Measurements from ENCODE around the gene ERC2.

The ERC2 gene

DNA sequence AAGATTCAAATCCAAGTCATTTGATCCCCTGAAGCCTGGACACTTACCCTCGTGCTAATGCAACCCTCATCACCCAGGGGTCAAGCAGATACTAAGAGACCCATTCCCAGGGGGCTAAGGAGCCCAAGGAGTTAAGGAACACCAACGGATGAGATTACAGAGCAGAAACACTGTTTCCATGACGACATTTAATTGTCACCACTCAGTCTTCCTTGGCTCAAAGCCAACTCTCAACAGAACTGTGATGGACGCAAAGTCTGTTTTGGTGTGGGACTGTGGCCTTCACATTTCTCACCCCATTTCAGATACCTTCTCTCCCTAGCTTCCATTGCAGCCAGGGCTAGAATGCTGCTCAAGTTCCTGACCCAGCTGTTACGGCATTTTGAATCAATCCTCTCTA, 597.7 kb downstream of the ERC2 start:
- no peak overlapping the region for H3K27ac ChIP-seq
- TF ChIP-seq, protein P1, sequence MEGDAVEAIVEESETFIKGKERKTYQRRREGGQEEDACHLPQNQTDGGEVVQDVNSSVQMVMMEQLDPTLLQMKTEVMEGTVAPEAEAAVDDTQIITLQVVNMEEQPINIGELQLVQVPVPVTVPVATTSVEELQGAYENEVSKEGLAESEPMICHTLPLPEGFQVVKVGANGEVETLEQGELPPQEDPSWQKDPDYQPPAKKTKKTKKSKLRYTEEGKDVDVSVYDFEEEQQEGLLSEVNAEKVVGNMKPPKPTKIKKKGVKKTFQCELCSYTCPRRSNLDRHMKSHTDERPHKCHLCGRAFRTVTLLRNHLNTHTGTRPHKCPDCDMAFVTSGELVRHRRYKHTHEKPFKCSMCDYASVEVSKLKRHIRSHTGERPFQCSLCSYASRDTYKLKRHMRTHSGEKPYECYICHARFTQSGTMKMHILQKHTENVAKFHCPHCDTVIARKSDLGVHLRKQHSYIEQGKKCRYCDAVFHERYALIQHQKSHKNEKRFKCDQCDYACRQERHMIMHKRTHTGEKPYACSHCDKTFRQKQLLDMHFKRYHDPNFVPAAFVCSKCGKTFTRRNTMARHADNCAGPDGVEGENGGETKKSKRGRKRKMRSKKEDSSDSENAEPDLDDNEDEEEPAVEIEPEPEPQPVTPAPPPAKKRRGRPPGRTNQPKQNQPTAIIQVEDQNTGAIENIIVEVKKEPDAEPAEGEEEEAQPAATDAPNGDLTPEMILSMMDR (IDR thresholded peaks at IDR 0.05): no peak
- no peak for TF ChIP-seq ZFX (IDR thresholded peaks at IDR 0.05; ENCODE audit: borderline replicate concordance)

DNA sequence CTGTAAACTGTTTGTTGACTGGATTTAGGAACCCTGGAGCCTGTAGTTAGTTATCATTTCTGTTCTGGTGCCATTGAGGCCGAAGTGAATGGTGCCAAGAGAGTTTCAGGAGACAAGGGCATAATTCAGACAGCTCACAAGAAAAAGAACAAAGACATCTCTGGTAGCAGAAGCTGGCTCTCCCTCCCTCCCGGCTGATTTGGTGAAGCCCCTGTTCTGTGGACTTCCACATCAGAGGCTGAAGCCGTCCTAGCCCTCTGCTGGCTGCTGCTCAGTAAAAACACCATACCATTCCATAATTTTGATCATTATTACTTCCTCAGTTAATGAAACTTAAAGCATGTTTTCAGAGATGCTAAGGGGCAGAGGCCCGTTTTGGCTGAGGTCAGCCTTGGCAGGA, 599.9 kb downstream of the ERC2 start:
- H3K27ac ChIP-seq: no peak overlapping the region
- TF ChIP-seq ZFX (IDR thresholded peaks at IDR 0.05; ENCODE audit: borderline replicate concordance): no peak
- TF ChIP-seq, protein P1 (IDR thresholded peaks at IDR 0.05): no peak

DNA sequence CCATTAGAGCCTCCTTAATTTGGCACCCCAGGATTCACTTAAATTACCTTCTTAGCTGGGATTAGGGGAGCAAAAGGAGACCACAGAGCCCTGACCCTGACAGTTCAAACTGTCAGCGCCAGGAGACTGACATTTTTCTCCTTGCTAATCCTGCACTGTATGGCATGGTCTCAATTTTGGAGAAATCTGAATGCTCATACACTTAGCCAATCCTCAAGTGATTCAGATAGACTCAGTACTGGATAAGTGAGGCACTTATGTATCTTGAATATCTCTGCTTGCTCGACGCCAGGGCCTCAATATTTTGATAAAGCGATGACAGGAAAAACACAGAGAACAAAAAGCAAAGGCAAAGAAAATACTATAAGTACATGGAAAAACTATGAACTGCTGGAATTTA, 605.2 kb downstream of the ERC2 start:
- H3K27ac ChIP-seq: no peak overlapping the region
- TF ChIP-seq ZFX (IDR thresholded peaks at IDR 0.05; ENCODE audit: borderline replicate concordance): no peak
- TF ChIP-seq, protein P1 (IDR thresholded peaks at IDR 0.05): no peak

DNA sequence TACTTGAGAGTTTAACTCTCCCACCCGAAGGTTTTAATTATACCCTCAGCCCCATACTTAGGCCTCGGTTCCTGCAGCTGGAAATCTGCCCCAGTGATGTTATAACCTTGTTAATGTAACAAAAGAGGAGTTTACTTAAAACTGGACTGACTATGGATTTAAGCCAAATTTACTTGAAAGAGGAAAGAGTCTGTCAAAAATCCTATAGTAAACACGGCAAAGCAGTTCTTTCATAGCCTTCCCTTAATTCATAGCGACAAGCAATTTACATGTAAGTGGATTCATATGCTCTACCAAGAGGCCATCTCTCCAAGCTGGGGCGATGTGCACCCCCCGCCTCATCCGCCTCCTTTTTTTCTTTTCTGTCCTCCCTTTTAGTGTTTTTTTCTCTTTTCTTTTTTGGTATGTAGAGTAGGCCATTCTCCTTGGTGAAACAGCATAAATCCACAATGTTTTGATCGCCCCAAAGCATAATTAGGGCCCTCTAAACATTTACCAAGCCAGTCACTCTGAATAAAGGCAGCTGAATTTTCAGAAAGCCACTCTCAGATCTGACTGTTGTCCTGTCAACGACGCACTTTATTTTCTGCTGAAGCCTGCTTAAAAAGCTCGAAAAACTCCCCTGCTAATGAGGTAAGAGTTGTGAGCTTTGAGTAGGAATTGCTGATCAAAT, 608.1 kb downstream of the ERC2 start:
- TF ChIP-seq ZFX (IDR thresholded peaks at IDR 0.05; ENCODE audit: borderline replicate concordance): no peak
- TF ChIP-seq, protein P1 (IDR thresholded peaks at IDR 0.05): no peak
- H3K27ac ChIP-seq: no peak overlapping the region

DNA sequence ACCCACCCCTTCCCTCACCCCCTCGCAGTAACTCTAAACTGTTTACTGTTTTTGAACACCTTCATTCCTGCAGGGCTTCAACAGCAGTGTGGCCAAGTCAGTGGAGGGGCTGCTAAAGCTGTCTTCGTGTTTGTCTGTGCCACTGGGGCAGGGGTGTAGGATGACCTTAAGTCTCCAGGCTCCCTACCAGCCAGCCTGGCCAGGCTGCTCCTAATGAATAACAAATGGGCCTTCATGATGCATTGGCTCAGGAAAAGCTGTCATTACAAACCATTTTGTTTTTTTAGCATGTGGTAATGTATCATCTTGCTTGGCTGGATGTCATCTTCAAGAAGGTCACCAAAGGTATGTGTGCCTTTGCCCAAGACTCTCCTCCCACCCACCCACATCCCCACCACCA, 609.0 kb downstream of the ERC2 start:
- no peak for TF ChIP-seq ZFX (IDR thresholded peaks at IDR 0.05; ENCODE audit: borderline replicate concordance)
- TF ChIP-seq, protein P1 (IDR thresholded peaks at IDR 0.05): no peak
- no peak overlapping the region for H3K27ac ChIP-seq

DNA sequence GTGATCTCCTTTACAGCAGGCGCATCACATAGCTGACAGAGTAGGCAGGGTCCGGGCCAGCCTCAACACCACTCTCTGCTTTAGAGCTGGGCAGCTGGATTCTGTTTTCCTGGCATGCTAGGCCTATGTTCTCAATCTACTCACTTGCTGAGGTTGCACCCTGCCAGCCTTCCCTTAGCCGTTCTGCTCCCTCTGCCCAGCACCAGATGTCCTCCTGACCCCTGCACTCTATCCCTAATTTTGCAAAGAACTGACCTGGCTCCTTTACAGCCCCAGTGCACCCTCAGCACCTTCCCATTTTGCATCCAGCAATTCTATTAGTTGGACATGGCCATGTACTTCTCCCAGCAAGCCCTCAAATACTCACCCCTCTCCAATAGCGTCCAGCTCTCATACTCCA, 609.5 kb downstream of the ERC2 start:
- TF ChIP-seq ZFX (IDR thresholded peaks at IDR 0.05; ENCODE audit: borderline replicate concordance): no peak
- TF ChIP-seq, protein P1 (IDR thresholded peaks at IDR 0.05): no peak

DNA sequence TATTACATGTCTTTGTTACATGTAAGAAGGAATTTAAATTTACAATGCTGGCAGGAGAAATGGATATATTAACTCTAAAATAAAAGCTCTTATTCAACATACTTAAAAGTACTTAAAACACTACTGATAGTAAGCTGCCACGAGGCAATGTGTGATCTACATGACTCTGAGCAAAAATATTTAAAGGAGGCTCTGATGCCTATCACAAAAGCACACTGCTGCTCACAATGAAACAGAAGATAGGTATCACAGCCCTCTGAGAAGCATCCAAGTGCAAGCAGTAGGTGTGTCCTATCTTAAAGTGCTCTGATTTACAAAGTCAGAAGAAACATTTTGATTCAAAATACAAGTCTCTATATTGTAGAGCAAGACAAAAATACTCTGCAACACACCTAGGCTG, 610.0 kb downstream of the ERC2 start:
- TF ChIP-seq, protein P1 (IDR thresholded peaks at IDR 0.05): no peak
- TF ChIP-seq ZFX (IDR thresholded peaks at IDR 0.05; ENCODE audit: borderline replicate concordance): no peak
- no peak overlapping the region for H3K27ac ChIP-seq

More for the DNA sequence above, 609.5 kb downstream of the ERC2 start:
- H3K27ac ChIP-seq: no peak overlapping the region

Measured in 22Rv1 (cell line).